Gastroesophageal sphincter (tissue), 4 donors: Measurements from ENCODE around the gene ICAM3. TPM values are rescaled to one million over a fixed set of nuclear protein-coding genes. Genes with fewer than 3 reads are reported as not detected.

ENCODE experiments used
- ATAC-seq: fragments of 150-250 bp; one replicate; pipeline ENCODE4 v1.9.1; 2016; ENCODE audit warnings: mild to moderate bottlenecking, moderate library complexity
- H3K27ac ChIP-seq, 4 donors: fragments of 200-600 bp; sonication (generic) in 3 of 4; 1 replicate in 3 of 4; 2 replicates in 1 of 4; pipeline ENCODE4 v1.5.1; 2016 to 2019
- H3K27me3 ChIP-seq: fragments of 200-600 bp; sonication (generic); one replicate; pipeline ENCODE4 v1.5.1; 2019
- H3K36me3 ChIP-seq, 2 donors: fragments of 200-600 bp; sonication (generic); one replicate each; pipeline ENCODE4 v1.5.1; 2019; ENCODE audit warnings: control low read depth in 1 of 2
- H3K4me1 ChIP-seq, 3 donors: fragments of 200-600 bp; sonication (generic); 1 replicate in 2 of 3; 2 replicates in 1 of 3; pipeline ENCODE4 v1.5.1; 2016 to 2019; ENCODE audit warnings: control low read depth in 2 of 3
- H3K4me3 ChIP-seq, 2 donors: fragments of 200-600 bp; sonication (generic); one replicate each; pipeline ENCODE4 v1.5.1; 2019; ENCODE audit warnings: mild to moderate bottlenecking in 1 of 2, moderate library complexity in 1 of 2
- H3K9me3 ChIP-seq, 3 donors: fragments of 200-600 bp; sonication (generic); one replicate each; pipeline ENCODE4 v1.5.1; 2017 to 2019; ENCODE audit warnings: control low read depth in 2 of 3
- EP300 ChIP-seq: sonication (generic); formaldehyde crosslinking; IDR thresholded peaks from one replicate; pipeline ENCODE4 v1.6.1; 2017; ENCODE audit warnings: antibody characterized with exemption, mild to moderate bottlenecking
- POLR2A ChIP-seq, 2 donors: fragments of 450-650 bp; IDR thresholded peaks; one replicate each; pipeline ENCODE4 v1.6.1; 2017; ENCODE audit warnings: antibody characterized with exemption in 2 of 2, mild to moderate bottlenecking in 2 of 2, moderate library complexity in 1 of 2
- POLR2AphosphoS5 ChIP-seq: sonication (generic); formaldehyde crosslinking; IDR thresholded peaks from one replicate; pipeline ENCODE4 v1.6.1; 2017; ENCODE audit warnings: antibody characterized with exemption
- WGBS, 2 donors: methylation state at CpG; one replicate each; pipeline ENCODE4 v1.1.5; 2018; ENCODE audit warnings: low coverage in 1 of 2; 5-methylcytosine and 5-hydroxymethylcytosine counted together
- small RNA-seq, 4 donors: library from RNA; depleted of rRNA; stranded (forward); fragments of <200 nt; gene quantifications; one replicate each; pipeline ENCODE3, GENCODE V24; 2016
- total RNA-seq, 4 donors: library from RNA; depleted of rRNA; stranded (reverse); fragments of >200 nt; gene quantifications; one replicate each; pipeline ENCODE4 v1.1.0, GENCODE V29; 2016
- TF ChIP-seq, protein P1 (sequence below), 4 experiments: fragments of 200-600 bp in 2 of 4; fragments of 450-650 bp in 2 of 4; sonication (generic) in 1 of 4; IDR thresholded peaks; one replicate each; pipeline ENCODE4 v1.5.1; 2017 to 2019; ENCODE audit warnings: antibody characterized with exemption in 4 of 4, mild to moderate bottlenecking in 2 of 4, moderate library complexity in 2 of 4

Gene ICAM3
- total RNA-seq, 4 donors from 2014 or later = 3.4 to 9.3 (median 5.6) TPM

DNA sequence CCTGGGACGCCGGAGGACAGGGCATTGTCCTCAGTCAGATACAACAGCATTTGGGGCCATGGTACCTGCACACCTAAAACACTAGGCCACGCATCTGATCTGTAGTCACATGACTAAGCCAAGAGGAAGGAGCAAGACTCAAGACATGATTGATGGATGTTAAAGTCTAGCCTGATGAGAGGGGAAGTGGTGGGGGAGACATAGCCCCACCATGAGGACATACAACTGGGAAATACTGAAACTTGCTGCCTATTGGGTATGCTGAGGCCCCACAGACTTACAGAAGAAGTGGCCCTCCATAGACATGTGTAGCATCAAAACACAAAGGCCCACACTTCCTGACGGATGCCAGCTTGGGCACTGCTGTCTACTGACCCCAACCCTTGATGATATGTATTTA lies 54.0 kb downstream of the ICAM3 start:
- peaks cover 70% of the 10 kb centered on the region for H3K27me3 ChIP-seq
- H3K9me3 ChIP-seq = no peaks in the 10 kb centered on the region
- peaks cover 0 to 37% (median 23%) of the 10 kb centered on the region in 3 donors for H3K4me1 ChIP-seq
- H3K27ac ChIP-seq = no peak overlapping the region
- 85 to 96% methylated on average over 2 to 4 of the region's 4 CpGs for WGBS, 2 donors
- TF ChIP-seq POLR2AphosphoS5 (no peak), EP300 (no peak), POLR2A (IDR thresholded peaks at IDR 0.05) (no peak)
- TF ChIP-seq, protein P1, sequence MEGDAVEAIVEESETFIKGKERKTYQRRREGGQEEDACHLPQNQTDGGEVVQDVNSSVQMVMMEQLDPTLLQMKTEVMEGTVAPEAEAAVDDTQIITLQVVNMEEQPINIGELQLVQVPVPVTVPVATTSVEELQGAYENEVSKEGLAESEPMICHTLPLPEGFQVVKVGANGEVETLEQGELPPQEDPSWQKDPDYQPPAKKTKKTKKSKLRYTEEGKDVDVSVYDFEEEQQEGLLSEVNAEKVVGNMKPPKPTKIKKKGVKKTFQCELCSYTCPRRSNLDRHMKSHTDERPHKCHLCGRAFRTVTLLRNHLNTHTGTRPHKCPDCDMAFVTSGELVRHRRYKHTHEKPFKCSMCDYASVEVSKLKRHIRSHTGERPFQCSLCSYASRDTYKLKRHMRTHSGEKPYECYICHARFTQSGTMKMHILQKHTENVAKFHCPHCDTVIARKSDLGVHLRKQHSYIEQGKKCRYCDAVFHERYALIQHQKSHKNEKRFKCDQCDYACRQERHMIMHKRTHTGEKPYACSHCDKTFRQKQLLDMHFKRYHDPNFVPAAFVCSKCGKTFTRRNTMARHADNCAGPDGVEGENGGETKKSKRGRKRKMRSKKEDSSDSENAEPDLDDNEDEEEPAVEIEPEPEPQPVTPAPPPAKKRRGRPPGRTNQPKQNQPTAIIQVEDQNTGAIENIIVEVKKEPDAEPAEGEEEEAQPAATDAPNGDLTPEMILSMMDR (IDR thresholded peaks at IDR 0.05) = no peak
- ATAC-seq = no peak
- no peak overlapping the region for H3K4me3 ChIP-seq
- peaks cover 0 to 26% of the 10 kb centered on the region in 2 donors for H3K36me3 ChIP-seq

DNA sequence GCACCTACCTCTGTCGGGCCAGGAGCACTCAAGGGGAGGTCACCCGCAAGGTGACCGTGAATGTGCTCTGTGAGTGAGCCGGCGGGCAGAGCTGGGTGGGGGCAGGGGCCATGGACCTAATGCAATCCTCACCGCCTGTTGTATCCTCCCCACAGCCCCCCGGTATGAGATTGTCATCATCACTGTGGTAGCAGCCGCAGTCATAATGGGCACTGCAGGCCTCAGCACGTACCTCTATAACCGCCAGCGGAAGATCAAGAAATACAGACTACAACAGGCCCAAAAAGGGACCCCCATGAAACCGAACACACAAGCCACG lies 54.5 kb downstream of the ICAM3 start:
- ATAC-seq = no peak
- H3K36me3 ChIP-seq = peaks cover 0 to 26% of the 10 kb centered on the region in 2 donors
- 90% methylated on average over 6 to 10 of the region's 13 CpGs for WGBS, 2 donors
- H3K4me1 ChIP-seq = peaks cover 0 to 33% (median 19%) of the 10 kb centered on the region in 3 donors
- no peaks in the 10 kb centered on the region for H3K9me3 ChIP-seq
- H3K4me3 ChIP-seq = no peak overlapping the region
- no peak overlapping the region for H3K27ac ChIP-seq
- no peak for TF ChIP-seq EP300
- TF ChIP-seq POLR2A (IDR thresholded peaks at IDR 0.05) = no peak
- TF ChIP-seq, protein P1 (IDR thresholded peaks at IDR 0.05) = no peak
- no peak for TF ChIP-seq POLR2AphosphoS5
- peaks cover 67% of the 10 kb centered on the region for H3K27me3 ChIP-seq

DNA sequence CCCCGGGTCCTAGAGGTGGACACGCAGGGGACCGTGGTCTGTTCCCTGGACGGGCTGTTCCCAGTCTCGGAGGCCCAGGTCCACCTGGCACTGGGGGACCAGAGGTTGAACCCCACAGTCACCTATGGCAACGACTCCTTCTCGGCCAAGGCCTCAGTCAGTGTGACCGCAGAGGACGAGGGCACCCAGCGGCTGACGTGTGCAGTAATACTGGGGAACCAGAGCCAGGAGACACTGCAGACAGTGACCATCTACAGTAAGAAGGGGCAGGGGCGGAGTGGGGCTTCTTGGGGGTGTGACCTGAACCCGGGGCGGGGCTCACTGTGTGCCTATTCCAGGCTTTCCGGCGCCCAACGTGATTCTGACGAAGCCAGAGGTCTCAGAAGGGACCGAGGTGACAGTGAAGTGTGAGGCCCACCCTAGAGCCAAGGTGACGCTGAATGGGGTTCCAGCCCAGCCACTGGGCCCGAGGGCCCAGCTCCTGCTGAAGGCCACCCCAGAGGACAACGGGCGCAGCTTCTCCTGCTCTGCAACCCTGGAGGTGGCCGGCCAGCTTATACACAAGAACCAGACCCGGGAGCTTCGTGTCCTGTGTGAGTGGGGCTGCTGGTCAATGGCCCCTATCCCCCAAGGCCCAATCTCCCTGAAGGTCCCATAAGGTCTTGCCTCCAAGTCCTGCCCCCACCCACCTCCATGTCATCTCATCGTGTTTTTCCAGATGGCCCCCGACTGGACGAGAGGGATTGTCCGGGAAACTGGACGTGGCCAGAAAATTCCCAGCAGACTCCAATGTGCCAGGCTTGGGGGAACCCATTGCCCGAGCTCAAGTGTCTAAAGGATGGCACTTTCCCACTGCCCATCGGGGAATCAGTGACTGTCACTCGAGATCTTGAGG lies 55.1 kb downstream of the ICAM3 start:
- TF ChIP-seq POLR2AphosphoS5 = no peak
- peaks cover 0 to 27% of the 10 kb centered on the region in 2 donors for H3K36me3 ChIP-seq
- H3K9me3 ChIP-seq = no peaks in the 10 kb centered on the region
- no peak overlapping the region for H3K4me3 ChIP-seq
- H3K4me1 ChIP-seq = peaks cover 0 to 27% (median 13%) of the 10 kb centered on the region in 3 donors
- H3K27ac ChIP-seq = no peak overlapping the region
- ATAC-seq = no peak
- H3K27me3 ChIP-seq = peaks cover 67% of the 10 kb centered on the region
- WGBS, 2 donors = 89 to 100% methylated on average over 2 to 7 of the region's 34 CpGs

Small RNA genes lying within 50 kb of the gene (small RNA-seq; reads per million reads assigned to genes)
- 0 reads per million in 4 donors for gene AC011511.1
- gene AC011511.4 = 0 to 0.13 (median 0) reads per million in 4 donors

Other genes with a start within 250 kb of the ICAM3 start
- gene ANGPTL6, start 236.9 kb downstream of the ICAM3 start, total RNA-seq = not detected
- 10 to 100 TPM; 22.7 to 40.3 (median 31.5) TPM for gene PPAN, start 233.3 kb downstream of the ICAM3 start, total RNA-seq
- gene P2RY11, start 227.9 kb downstream of the ICAM3 start, total RNA-seq = 10 to 100 TPM in 1 of 4 donors, 1 to 10 TPM in 2, under 1 TPM in 1; 0.96 to 15.7 (median 5.3) TPM
- 100 to 1,000 TPM; 295 to 323 (median 310) TPM for gene EIF3G, start 219.7 kb downstream of the ICAM3 start, total RNA-seq
- gene DNMT1, start 144.7 kb downstream of the ICAM3 start, total RNA-seq = 10 to 100 TPM; 28.1 to 50.6 (median 38.1) TPM
- gene S1PR2, start 108.3 kb downstream of the ICAM3 start, total RNA-seq = 10 to 100 TPM in 3 of 4 donors, 1 to 10 TPM in 1; 7.5 to 24.5 (median 16.7) TPM
- gene MRPL4, start 87.4 kb downstream of the ICAM3 start, total RNA-seq = 10 to 100 TPM; 45.8 to 86.0 (median 51.9) TPM
- gene ICAM1, start 68.5 kb downstream of the ICAM3 start, total RNA-seq = 10 to 100 TPM in 3 of 4 donors, 1 to 10 TPM in 1; 8.8 to 33.0 (median 19.6) TPM
- gene ICAM4, start 52.7 kb downstream of the ICAM3 start, total RNA-seq = under 1 TPM in 1 of 4 donors, not detected in 3; 0.47 TPM
- under 1 TPM in 3 of 4 donors, not detected in 1; 0.12 to 0.54 (median 0.47) TPM for gene ICAM5, start 49.7 kb downstream of the ICAM3 start, total RNA-seq
- 1 to 10 TPM in 2 of 4 donors, under 1 TPM in 1, not detected in 1; 0.81 to 2.5 (median 1.1) TPM for gene ZGLP1, start 29.8 kb downstream of the ICAM3 start, total RNA-seq
- gene FDX2, start 23.6 kb downstream of the ICAM3 start, total RNA-seq = 10 to 100 TPM in 3 of 4 donors, 1 to 10 TPM in 1; 6.7 to 36.5 (median 16.6) TPM
- 10 to 100 TPM; 15.6 to 33.2 (median 21.8) TPM for gene RAVER1, start 6.1 kb downstream of the ICAM3 start, total RNA-seq
- gene TYK2, start 40.9 kb upstream of the ICAM3 start, total RNA-seq = 10 to 100 TPM; 40.8 to 77.2 (median 53.9) TPM
- gene CDC37, start 63.9 kb upstream of the ICAM3 start, total RNA-seq = 100 to 1,000 TPM; 144 to 177 (median 162) TPM
- gene PDE4A, start 80.9 kb upstream of the ICAM3 start, total RNA-seq = 10 to 100 TPM in 2 of 4 donors, 1 to 10 TPM in 2; 7.3 to 22.5 (median 10.0) TPM
- gene KEAP1, start 163.7 kb upstream of the ICAM3 start, total RNA-seq = 10 to 100 TPM; 62.1 to 80.3 (median 69.8) TPM
- gene S1PR5, start 177.8 kb upstream of the ICAM3 start, total RNA-seq = 1 to 10 TPM in 1 of 4 donors, not detected in 3; 1.1 TPM
- 10 to 100 TPM; 18.4 to 35.6 (median 24.9) TPM for gene ATG4D, start 204.3 kb upstream of the ICAM3 start, total RNA-seq
- gene KRI1, start 226.4 kb upstream of the ICAM3 start, total RNA-seq = 10 to 100 TPM; 16.0 to 28.0 (median 20.1) TPM
- gene CDKN2D, start 229.4 kb upstream of the ICAM3 start, total RNA-seq = 10 to 100 TPM in 2 of 4 donors, 1 to 10 TPM in 2; 5.4 to 15.9 (median 10.6) TPM
- 10 to 100 TPM in 1 of 4 donors, not detected in 3; 13.2 TPM for gene AP1M2, start 247.7 kb upstream of the ICAM3 start, total RNA-seq